ENCODE measurements around the gene SLCO1B3. TPM values are rescaled to one million over a fixed set of nuclear protein-coding genes. Genes with fewer than 3 reads are reported as not detected.

Gene SLCO1B3
- total and polyA plus RNA-seq, 2 experiments from 2014 or later, result 0.17 TPM; not detected in 1

DNA sequence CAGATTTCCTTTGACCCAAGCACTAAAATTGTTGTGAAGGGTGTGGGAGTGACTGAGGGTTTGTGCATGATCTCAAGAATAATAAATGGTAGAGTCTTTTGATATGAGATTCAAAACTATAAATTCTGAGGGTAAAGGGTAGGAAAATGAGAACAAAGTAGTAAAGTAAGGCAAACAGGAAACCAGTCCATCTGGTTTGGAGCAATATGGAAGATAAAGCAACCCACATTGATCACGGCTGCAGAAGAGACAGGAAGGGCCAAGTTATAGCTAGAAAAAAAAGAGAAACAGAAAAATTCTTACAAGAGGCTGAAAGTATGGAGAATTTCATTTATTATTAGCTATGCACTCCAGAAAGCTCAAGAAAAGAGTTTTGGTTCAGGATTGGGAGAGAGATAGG is 4.6 kb upstream of the SLCO1B3 start:
- Histone ChIP-seq H2AFZ (no peak overlapping the region), H3K27ac (ENCODE audit: low read depth) (no peak overlapping the region), H3K27me3 (ENCODE audit: insufficient read depth) (no peaks in the 10 kb centered on the region), H3K9me2 (ENCODE audit: insufficient read depth) (no peaks in the 10 kb centered on the region), H3K4me1 (ENCODE audit: insufficient read depth) (no peaks in the 10 kb centered on the region), H4K20me1 (replicated peaks; ENCODE audit: insufficient read depth) (no peaks in the 10 kb centered on the region), H3F3A (replicated peaks; ENCODE audit: low read depth) (no peaks in the 10 kb centered on the region), H3K79me2 (replicated peaks; ENCODE audit: insufficient read depth) (no peaks in the 10 kb centered on the region), H3K4me3 (no peak overlapping the region), H3K4me2 (no peak overlapping the region), H3K36me3 (ENCODE audit: insufficient read depth) (no peaks in the 10 kb centered on the region)
- H3K27me3 Mint-ChIP-seq (ENCODE audit: insufficient read depth, low read depth, poor library complexity), result no peaks in the 10 kb centered on the region
- no peaks in the 10 kb centered on the region for H3K4me1 Mint-ChIP-seq
- peaks cover 9% of the 10 kb centered on the region for H3K9me3 Mint-ChIP-seq
- TF ChIP-seq ZNF114 (CRISPR knock-in tag; IDR thresholded peaks at IDR 0.05) (no peak), EZH2 (IDR thresholded peaks at IDR 0.05; ENCODE audit: low read depth, unreplicated experiment) (no peak), NANOG (IDR thresholded peaks at IDR 0.05; ENCODE audit: borderline replicate concordance) (no peak), EZH2phosphoT487 (IDR thresholded peaks at IDR 0.05; ENCODE audit: unreplicated experiment) (no peak), STAT1 (IDR thresholded peaks at IDR 0.05; ENCODE audit: unreplicated experiment) (no peak), JUNB (IDR thresholded peaks at IDR 0.05; ENCODE audit: unreplicated experiment) (no peak), CREB1 (CRISPR knock-in tag; IDR thresholded peaks at IDR 0.05; ENCODE audit: low read depth) (no peak), ZNF331 (CRISPR knock-in tag; IDR thresholded peaks at IDR 0.05; ENCODE audit: low read depth) (no peak), POLR2AphosphoS5 (IDR thresholded peaks at IDR 0.05; ENCODE audit: low read depth) (no peak)
- TF ChIP-seq, protein P1, sequence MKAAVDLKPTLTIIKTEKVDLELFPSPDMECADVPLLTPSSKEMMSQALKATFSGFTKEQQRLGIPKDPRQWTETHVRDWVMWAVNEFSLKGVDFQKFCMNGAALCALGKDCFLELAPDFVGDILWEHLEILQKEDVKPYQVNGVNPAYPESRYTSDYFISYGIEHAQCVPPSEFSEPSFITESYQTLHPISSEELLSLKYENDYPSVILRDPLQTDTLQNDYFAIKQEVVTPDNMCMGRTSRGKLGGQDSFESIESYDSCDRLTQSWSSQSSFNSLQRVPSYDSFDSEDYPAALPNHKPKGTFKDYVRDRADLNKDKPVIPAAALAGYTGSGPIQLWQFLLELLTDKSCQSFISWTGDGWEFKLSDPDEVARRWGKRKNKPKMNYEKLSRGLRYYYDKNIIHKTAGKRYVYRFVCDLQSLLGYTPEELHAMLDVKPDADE (IDR thresholded peaks at IDR 0.05), result no peak
- TF ChIP-seq, protein P2, sequence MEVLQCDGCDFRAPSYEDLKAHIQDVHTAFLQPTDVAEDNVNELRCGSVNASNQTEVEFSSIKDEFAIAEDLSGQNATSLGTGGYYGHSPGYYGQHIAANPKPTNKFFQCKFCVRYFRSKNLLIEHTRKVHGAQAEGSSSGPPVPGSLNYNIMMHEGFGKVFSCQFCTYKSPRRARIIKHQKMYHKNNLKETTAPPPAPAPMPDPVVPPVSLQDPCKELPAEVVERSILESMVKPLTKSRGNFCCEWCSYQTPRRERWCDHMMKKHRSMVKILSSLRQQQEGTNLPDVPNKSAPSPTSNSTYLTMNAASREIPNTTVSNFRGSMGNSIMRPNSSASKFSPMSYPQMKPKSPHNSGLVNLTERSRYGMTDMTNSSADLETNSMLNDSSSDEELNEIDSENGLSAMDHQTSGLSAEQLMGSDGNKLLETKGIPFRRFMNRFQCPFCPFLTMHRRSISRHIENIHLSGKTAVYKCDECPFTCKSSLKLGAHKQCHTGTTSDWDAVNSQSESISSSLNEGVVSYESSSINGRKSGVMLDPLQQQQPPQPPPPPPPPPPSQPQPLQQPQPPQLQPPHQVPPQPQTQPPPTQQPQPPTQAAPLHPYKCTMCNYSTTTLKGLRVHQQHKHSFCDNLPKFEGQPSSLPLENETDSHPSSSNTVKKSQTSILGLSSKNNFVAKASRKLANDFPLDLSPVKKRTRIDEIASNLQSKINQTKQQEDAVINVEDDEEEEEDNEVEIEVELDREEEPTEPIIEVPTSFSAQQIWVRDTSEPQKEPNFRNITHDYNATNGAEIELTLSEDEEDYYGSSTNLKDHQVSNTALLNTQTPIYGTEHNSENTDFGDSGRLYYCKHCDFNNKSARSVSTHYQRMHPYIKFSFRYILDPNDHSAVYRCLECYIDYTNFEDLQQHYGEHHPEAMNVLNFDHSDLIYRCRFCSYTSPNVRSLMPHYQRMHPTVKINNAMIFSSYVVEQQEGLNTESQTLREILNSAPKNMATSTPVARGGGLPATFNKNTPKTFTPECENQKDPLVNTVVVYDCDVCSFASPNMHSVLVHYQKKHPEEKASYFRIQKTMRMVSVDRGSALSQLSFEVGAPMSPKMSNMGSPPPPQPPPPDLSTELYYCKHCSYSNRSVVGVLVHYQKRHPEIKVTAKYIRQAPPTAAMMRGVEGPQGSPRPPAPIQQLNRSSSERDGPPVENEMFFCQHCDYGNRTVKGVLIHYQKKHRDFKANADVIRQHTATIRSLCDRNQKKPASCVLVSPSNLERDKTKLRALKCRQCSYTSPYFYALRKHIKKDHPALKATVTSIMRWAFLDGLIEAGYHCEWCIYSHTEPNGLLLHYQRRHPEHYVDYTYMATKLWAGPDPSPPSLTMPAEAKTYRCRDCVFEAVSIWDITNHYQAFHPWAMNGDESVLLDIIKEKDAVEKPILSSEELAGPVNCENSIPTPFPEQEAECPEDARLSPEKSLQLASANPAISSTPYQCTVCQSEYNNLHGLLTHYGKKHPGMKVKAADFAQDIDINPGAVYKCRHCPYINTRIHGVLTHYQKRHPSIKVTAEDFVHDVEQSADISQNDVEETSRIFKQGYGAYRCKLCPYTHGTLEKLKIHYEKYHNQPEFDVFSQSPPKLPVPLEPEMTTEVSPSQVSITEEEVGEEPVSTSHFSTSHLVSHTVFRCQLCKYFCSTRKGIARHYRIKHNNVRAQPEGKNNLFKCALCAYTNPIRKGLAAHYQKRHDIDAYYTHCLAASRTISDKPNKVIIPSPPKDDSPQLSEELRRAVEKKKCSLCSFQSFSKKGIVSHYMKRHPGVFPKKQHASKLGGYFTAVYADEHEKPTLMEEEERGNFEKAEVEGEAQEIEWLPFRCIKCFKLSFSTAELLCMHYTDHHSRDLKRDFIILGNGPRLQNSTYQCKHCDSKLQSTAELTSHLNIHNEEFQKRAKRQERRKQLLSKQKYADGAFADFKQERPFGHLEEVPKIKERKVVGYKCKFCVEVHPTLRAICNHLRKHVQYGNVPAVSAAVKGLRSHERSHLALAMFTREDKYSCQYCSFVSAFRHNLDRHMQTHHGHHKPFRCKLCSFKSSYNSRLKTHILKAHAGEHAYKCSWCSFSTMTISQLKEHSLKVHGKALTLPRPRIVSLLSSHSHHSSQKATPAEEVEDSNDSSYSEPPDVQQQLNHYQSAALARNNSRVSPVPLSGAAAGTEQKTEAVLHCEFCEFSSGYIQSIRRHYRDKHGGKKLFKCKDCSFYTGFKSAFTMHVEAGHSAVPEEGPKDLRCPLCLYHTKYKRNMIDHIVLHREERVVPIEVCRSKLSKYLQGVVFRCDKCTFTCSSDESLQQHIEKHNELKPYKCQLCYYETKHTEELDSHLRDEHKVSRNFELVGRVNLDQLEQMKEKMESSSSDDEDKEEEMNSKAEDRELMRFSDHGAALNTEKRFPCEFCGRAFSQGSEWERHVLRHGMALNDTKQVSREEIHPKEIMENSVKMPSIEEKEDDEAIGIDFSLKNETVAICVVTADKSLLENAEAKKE (CRISPR knock-in tag; IDR thresholded peaks at IDR 0.05), result no peak
- TF ChIP-seq, protein P3, sequence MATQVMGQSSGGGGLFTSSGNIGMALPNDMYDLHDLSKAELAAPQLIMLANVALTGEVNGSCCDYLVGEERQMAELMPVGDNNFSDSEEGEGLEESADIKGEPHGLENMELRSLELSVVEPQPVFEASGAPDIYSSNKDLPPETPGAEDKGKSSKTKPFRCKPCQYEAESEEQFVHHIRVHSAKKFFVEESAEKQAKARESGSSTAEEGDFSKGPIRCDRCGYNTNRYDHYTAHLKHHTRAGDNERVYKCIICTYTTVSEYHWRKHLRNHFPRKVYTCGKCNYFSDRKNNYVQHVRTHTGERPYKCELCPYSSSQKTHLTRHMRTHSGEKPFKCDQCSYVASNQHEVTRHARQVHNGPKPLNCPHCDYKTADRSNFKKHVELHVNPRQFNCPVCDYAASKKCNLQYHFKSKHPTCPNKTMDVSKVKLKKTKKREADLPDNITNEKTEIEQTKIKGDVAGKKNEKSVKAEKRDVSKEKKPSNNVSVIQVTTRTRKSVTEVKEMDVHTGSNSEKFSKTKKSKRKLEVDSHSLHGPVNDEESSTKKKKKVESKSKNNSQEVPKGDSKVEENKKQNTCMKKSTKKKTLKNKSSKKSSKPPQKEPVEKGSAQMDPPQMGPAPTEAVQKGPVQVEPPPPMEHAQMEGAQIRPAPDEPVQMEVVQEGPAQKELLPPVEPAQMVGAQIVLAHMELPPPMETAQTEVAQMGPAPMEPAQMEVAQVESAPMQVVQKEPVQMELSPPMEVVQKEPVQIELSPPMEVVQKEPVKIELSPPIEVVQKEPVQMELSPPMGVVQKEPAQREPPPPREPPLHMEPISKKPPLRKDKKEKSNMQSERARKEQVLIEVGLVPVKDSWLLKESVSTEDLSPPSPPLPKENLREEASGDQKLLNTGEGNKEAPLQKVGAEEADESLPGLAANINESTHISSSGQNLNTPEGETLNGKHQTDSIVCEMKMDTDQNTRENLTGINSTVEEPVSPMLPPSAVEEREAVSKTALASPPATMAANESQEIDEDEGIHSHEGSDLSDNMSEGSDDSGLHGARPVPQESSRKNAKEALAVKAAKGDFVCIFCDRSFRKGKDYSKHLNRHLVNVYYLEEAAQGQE (IDR thresholded peaks at IDR 0.05; ENCODE audit: unreplicated experiment), result no peak
- TF ChIP-seq, protein P4, sequence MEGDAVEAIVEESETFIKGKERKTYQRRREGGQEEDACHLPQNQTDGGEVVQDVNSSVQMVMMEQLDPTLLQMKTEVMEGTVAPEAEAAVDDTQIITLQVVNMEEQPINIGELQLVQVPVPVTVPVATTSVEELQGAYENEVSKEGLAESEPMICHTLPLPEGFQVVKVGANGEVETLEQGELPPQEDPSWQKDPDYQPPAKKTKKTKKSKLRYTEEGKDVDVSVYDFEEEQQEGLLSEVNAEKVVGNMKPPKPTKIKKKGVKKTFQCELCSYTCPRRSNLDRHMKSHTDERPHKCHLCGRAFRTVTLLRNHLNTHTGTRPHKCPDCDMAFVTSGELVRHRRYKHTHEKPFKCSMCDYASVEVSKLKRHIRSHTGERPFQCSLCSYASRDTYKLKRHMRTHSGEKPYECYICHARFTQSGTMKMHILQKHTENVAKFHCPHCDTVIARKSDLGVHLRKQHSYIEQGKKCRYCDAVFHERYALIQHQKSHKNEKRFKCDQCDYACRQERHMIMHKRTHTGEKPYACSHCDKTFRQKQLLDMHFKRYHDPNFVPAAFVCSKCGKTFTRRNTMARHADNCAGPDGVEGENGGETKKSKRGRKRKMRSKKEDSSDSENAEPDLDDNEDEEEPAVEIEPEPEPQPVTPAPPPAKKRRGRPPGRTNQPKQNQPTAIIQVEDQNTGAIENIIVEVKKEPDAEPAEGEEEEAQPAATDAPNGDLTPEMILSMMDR (conservative IDR thresholded peaks at IDR 0.05; ENCODE audit: low read depth in 2 of 2), result no peak
- H3K36me3 Mint-ChIP-seq (ENCODE audit: low read depth), result peaks cover 3% of the 10 kb centered on the region; the same call in 2 of the 3 replicates
- ATAC-seq (no peak), DNase-seq (ENCODE audit: low spot score) (no peak)
- H3K4me3 Mint-ChIP-seq, result no peak overlapping the region
- no peak overlapping the region for H3K27ac Mint-ChIP-seq

Data from GM23338 (cell line).